ENCODE results near the gene TSC22D2. TPM values are rescaled to one million over a fixed set of nuclear protein-coding genes. Genes with fewer than 3 reads are reported as not detected.

TSC22D2 gene
- total and polyA plus RNA-seq, 2 of the 4 experiments (the other 2 are of a cell fraction) = 12.2 to 20.5 TPM

- Histone ChIP-seq H2BK20ac (ENCODE audit: low read depth, low read length) (peak overlapping the region; percentile 60), H2BK120ac (ENCODE audit: low read depth, low read length) (peak overlapping the region; percentile 78), H3K27me3 (ENCODE audit: control insufficient read depth, insufficient read depth, low read length) (no peaks in the 10 kb centered on the region), H3K4ac (ENCODE audit: low read depth, low read length) (peak overlapping the region; percentile 64), H3K23ac (ENCODE audit: low read depth, low read length) (peak overlapping the region; percentile 34; the same call in 1 of the 2 replicates), H4K91ac (ENCODE audit: insufficient read depth, low read depth, low read length) (peak overlapping the region; percentile 49; the same call in 1 of the 2 replicates), H4K20me1 (ENCODE audit: insufficient read depth, low read length) (peaks cover 3% of the 10 kb centered on the region; the same call in 1 of the 2 replicates), H3K27ac (ENCODE audit: insufficient read depth, low read length) (peak overlapping the region; percentile 47), H3K79me1 (ENCODE audit: low read depth in 1 of 2, low read length in 2 of 2) (peaks cover 0 to 8% of the 10 kb centered on the region in 2 experiments; a peak in 2 of 4 replicates), H3K4me3 (ENCODE audit: insufficient read depth, low read depth, low read length) (no peak overlapping the region), H3K9ac (ENCODE audit: low read depth, low read length) (no peak overlapping the region), H3K9me3 (ENCODE audit: control insufficient read depth, insufficient read depth, low read length) (no peaks in the 10 kb centered on the region), H3K14ac (replicated peaks; ENCODE audit: low read depth, low read length) (peak overlapping the region; percentile 41), H3K36me3 (ENCODE audit: control insufficient read depth, insufficient read depth, low read length) (no peaks in the 10 kb centered on the region), H3K4me1 (ENCODE audit: control insufficient read depth, insufficient read depth, low read length) (peaks cover 7% of the 10 kb centered on the region), H3K9me1 (ENCODE audit: insufficient read depth, low read length) (peaks cover 4% of the 10 kb centered on the region; the same call in 1 of the 2 replicates), H4K5ac (ENCODE audit: low read depth, low read length) (no peak overlapping the region), H2AK9ac (replicated peaks; ENCODE audit: low read depth, low read length, poor library complexity) (peak overlapping the region; percentile 75), H2BK5ac (ENCODE audit: low read depth, low read length, poor library complexity, severe bottlenecking) (peak overlapping the region; percentile 72), H2BK15ac (ENCODE audit: low read depth, low read length) (peak overlapping the region; percentile 45; the same call in 1 of the 3 replicates), H4K8ac (ENCODE audit: low read depth in 2 of 2, low read length in 2 of 2) (peak overlapping the region; percentile 4 to 44; a peak in 2 of 4 replicates), H3K56ac (ENCODE audit: extremely low read depth, insufficient read depth, low read length) (peak overlapping the region; percentile 48; the same call in 1 of the 2 replicates), H3K18ac (ENCODE audit: low read depth, low read length) (peak overlapping the region; percentile 30; the same call in 1 of the 2 replicates), H2AFZ (replicated peaks; ENCODE audit: low read length, poor library complexity) (no peak overlapping the region), H2AK5ac (ENCODE audit: low read depth, low read length) (peak overlapping the region; percentile 83), H3K4me2 (ENCODE audit: low read depth, low read length) (peak overlapping the region; percentile 40)
- no peak for TF ChIP-seq ELK1 (IDR thresholded peaks at IDR 0.05; ENCODE audit: borderline replicate concordance, low read depth, low read length)
- peak; percentile 41; the same call in 1 of the 2 replicates for TF ChIP-seq NFE2L2 (IDR thresholded peaks at IDR 0.05; ENCODE audit: low read depth, low read length)
- no peak for TF ChIP-seq MXI1 (IDR thresholded peaks at IDR 0.05; ENCODE audit: borderline replicate concordance, low read depth, low read length)
- no peak; the same call in 1 of the 2 replicates for TF ChIP-seq BHLHE40 (IDR thresholded peaks at IDR 0.05; ENCODE audit: low read depth, low read length)
- TF ChIP-seq RCOR1 (IDR thresholded peaks at IDR 0.05; ENCODE audit: insufficient replicate concordance, low read length) = no peak
- TF ChIP-seq CEBPB (IDR thresholded peaks at IDR 0.05; ENCODE audit: low read depth, low read length) = peak; percentile 83
- peak; percentile 87 for TF ChIP-seq FOS (IDR thresholded peaks at IDR 0.05; ENCODE audit: low read depth, low read length)
- TF ChIP-seq POLR2A (IDR thresholded peaks at IDR 0.05; ENCODE audit: low read depth, low read length) = peak; percentile 33; the same call in 1 of the 2 replicates
- TF ChIP-seq SMC3 (IDR thresholded peaks at IDR 0.05; ENCODE audit: low read depth, low read length) = no peak
- POLR2A ChIA-PET (ENCODE audit: unreplicated experiment) = no interaction called here
- ATAC-seq (ENCODE audit: low read depth) = peak; percentile 93
- intact Hi-C loops (cut with micrococcal nuclease) (loop anchor here (10.0 kb wide), 1 partner anchor 56 kb away; no protein-coding TSS in a partner anchor), dilution Hi-C loops (cut with HindIII; ENCODE audit: low sequenced_read_pairs, unreplicated experiment) (no loop called here), in situ Hi-C loops (cut with MboI; ENCODE audit: low sequenced_read_pairs) (no loop called here)
- CTCF ChIA-PET = interaction anchor here (0.5 to 0.7 kb wide), 3 partner anchors 27 to 412 kb away, joined by 3 read pairs; no protein-coding TSS in a partner anchor
- WGBS, 2 experiments (ENCODE audit: extremely low coverage in 2 of 2, insufficient read length in 1 of 2) = 97% methylated on average over 5 of the region's 15 CpGs; no CpG with 5 or more reads in 1 of the 2 experiments
- DNase-seq = peak; percentile 98
- BruUV-seq (replicated peaks) = no TSS peak
Measured at GRCh38 chr3:150469031-150469930, 61.2 kb downstream of the TSC22D2 start.
